Measurements from ENCODE around the gene SHOC2.

SHOC2 gene

GRCh38 chr10:110960333-110960712 is 40.9 kb downstream of the SHOC2 start:
- Histone ChIP-seq H2BK120ac (ENCODE audit: low read depth, low read length) (no peak overlapping the region), H3K23ac (ENCODE audit: low read length in 2 of 2) (no peak overlapping the region), H3K9me3 (ENCODE audit: control insufficient read depth, low read length) (no peaks in the 10 kb centered on the region), H3K27ac (ENCODE audit: low read length, poor library complexity, severe bottlenecking) (no peak overlapping the region), H2BK15ac (ENCODE audit: low read depth, poor library complexity, severe bottlenecking) (no peak overlapping the region), H3K9ac (ENCODE audit: low read length) (no peak overlapping the region), H3K4me2 (ENCODE audit: low read length, poor library complexity, severe bottlenecking) (no peak overlapping the region), H4K8ac (ENCODE audit: low read length) (no peak overlapping the region), H3K4me1 (ENCODE audit: control insufficient read depth, insufficient read depth, low read depth, low read length) (no peaks in the 10 kb centered on the region), H4K91ac (ENCODE audit: low read length) (no peak overlapping the region), H2AFZ (ENCODE audit: low read depth, low read length) (no peak overlapping the region), H2BK12ac (ENCODE audit: low read length in 2 of 2) (no peak overlapping the region), H3K27me3 (ENCODE audit: control insufficient read depth in 1 of 2, insufficient read depth in 1 of 2, low read length in 2 of 2) (no peaks in the 10 kb centered on the region), H3K4ac (ENCODE audit: low read depth in 1 of 2, low read length in 2 of 2) (no peak overlapping the region), H2AK5ac (ENCODE audit: low read length, severe bottlenecking) (no peak overlapping the region), H3K4me3 (ENCODE audit: insufficient read depth in 1 of 2, low read depth in 1 of 2, low read length in 2 of 2) (no peak overlapping the region), H3K14ac (ENCODE audit: low read length in 2 of 2) (no peak overlapping the region), H3K79me1 (replicated peaks; ENCODE audit: low read length, poor library complexity, severe bottlenecking) (peaks cover 16% of the 10 kb centered on the region), H3K18ac (ENCODE audit: low read depth in 1 of 2, low read length in 2 of 2) (no peak overlapping the region), H2BK5ac (ENCODE audit: low read depth, low read length, poor library complexity, severe bottlenecking) (no peak overlapping the region), H3K36me3 (ENCODE audit: control insufficient read depth in 1 of 2, insufficient read depth in 2 of 2, low read depth in 1 of 2, low read length in 2 of 2) (peaks cover 0 to 9% of the 10 kb centered on the region in 2 experiments)
- 100% methylated on average over 1 of the region's 1 CpG for WGBS
- DNase-seq = no peak

GRCh38 chr10:110962443-110962842 is 43.0 kb downstream of the SHOC2 start:
- H3K4me2 ChIP-seq (ENCODE audit: low read length, poor library complexity, severe bottlenecking) = no peak overlapping the region
- H2BK120ac ChIP-seq (ENCODE audit: low read depth, low read length) = no peak overlapping the region
- H3K36me3 ChIP-seq (ENCODE audit: control insufficient read depth in 1 of 2, insufficient read depth in 2 of 2, low read depth in 1 of 2, low read length in 2 of 2) = peaks cover 0 to 15% of the 10 kb centered on the region in 2 experiments
- H2BK5ac ChIP-seq (ENCODE audit: low read depth, low read length, poor library complexity, severe bottlenecking) = no peak overlapping the region
- no peak overlapping the region for H3K4me3 ChIP-seq (ENCODE audit: insufficient read depth in 1 of 2, low read depth in 1 of 2, low read length in 2 of 2)
- H3K4me1 ChIP-seq (ENCODE audit: control insufficient read depth, insufficient read depth, low read depth, low read length) = no peaks in the 10 kb centered on the region
- H4K8ac ChIP-seq (ENCODE audit: low read length) = no peak overlapping the region
- no peak overlapping the region for H3K18ac ChIP-seq (ENCODE audit: low read depth in 1 of 2, low read length in 2 of 2)
- H2AK5ac ChIP-seq (ENCODE audit: low read length, severe bottlenecking) = no peak overlapping the region
- H3K79me1 ChIP-seq (replicated peaks; ENCODE audit: low read length, poor library complexity, severe bottlenecking) = peaks cover 16% of the 10 kb centered on the region
- H2BK15ac ChIP-seq (ENCODE audit: low read depth, poor library complexity, severe bottlenecking) = no peak overlapping the region
- no peaks in the 10 kb centered on the region for H3K27me3 ChIP-seq (ENCODE audit: control insufficient read depth in 1 of 2, insufficient read depth in 1 of 2, low read length in 2 of 2)
- no peak for DNase-seq
- no peak overlapping the region for H3K4ac ChIP-seq (ENCODE audit: low read depth in 1 of 2, low read length in 2 of 2)
- no peaks in the 10 kb centered on the region for H3K9me3 ChIP-seq (ENCODE audit: control insufficient read depth, low read length)
- no peak overlapping the region for H3K23ac ChIP-seq (ENCODE audit: low read length in 2 of 2)
- no peak overlapping the region for H2AFZ ChIP-seq (ENCODE audit: low read depth, low read length)
- no peak overlapping the region for H3K27ac ChIP-seq (ENCODE audit: low read length, poor library complexity, severe bottlenecking)
- 95% methylated on average over 1 of the region's 2 CpGs for WGBS
- no peak overlapping the region for H3K9ac ChIP-seq (ENCODE audit: low read length)
- H4K91ac ChIP-seq (ENCODE audit: low read length) = no peak overlapping the region
- H3K14ac ChIP-seq (ENCODE audit: low read length in 2 of 2) = no peak overlapping the region
- no peak overlapping the region for H2BK12ac ChIP-seq (ENCODE audit: low read length in 2 of 2)

- H2AK5ac ChIP-seq (ENCODE audit: low read length, severe bottlenecking) = no peak overlapping the region
- H2BK120ac ChIP-seq (ENCODE audit: low read depth, low read length) = no peak overlapping the region
- WGBS = 100% methylated on average over 1 of the region's 2 CpGs
- H3K4me3 ChIP-seq (ENCODE audit: insufficient read depth in 1 of 2, low read depth in 1 of 2, low read length in 2 of 2) = no peak overlapping the region
- DNase-seq = no peak
- no peaks in the 10 kb centered on the region for H3K9me3 ChIP-seq (ENCODE audit: control insufficient read depth, low read length)
- no peak overlapping the region for H3K4ac ChIP-seq (ENCODE audit: low read depth in 1 of 2, low read length in 2 of 2)
- H3K4me2 ChIP-seq (ENCODE audit: low read length, poor library complexity, severe bottlenecking) = no peak overlapping the region
- peaks cover 0 to 19% of the 10 kb centered on the region in 2 experiments for H3K36me3 ChIP-seq (ENCODE audit: control insufficient read depth in 1 of 2, insufficient read depth in 2 of 2, low read depth in 1 of 2, low read length in 2 of 2)
- H3K27ac ChIP-seq (ENCODE audit: low read length, poor library complexity, severe bottlenecking) = no peak overlapping the region
- no peak overlapping the region for H4K91ac ChIP-seq (ENCODE audit: low read length)
- no peaks in the 10 kb centered on the region for H3K27me3 ChIP-seq (ENCODE audit: control insufficient read depth in 1 of 2, insufficient read depth in 1 of 2, low read length in 2 of 2)
- H3K14ac ChIP-seq (ENCODE audit: low read length in 2 of 2) = no peak overlapping the region
- no peak overlapping the region for H4K8ac ChIP-seq (ENCODE audit: low read length)
- H2BK15ac ChIP-seq (ENCODE audit: low read depth, poor library complexity, severe bottlenecking) = no peak overlapping the region
- no peak overlapping the region for H3K23ac ChIP-seq (ENCODE audit: low read length in 2 of 2)
- no peak overlapping the region for H3K18ac ChIP-seq (ENCODE audit: low read depth in 1 of 2, low read length in 2 of 2)
- H3K4me1 ChIP-seq (ENCODE audit: control insufficient read depth, insufficient read depth, low read depth, low read length) = no peaks in the 10 kb centered on the region
- no peak overlapping the region for H2BK12ac ChIP-seq (ENCODE audit: low read length in 2 of 2)
- no peak overlapping the region for H2AFZ ChIP-seq (ENCODE audit: low read depth, low read length)
- H3K9ac ChIP-seq (ENCODE audit: low read length) = no peak overlapping the region
- peaks cover 15% of the 10 kb centered on the region for H3K79me1 ChIP-seq (replicated peaks; ENCODE audit: low read length, poor library complexity, severe bottlenecking)
- H2BK5ac ChIP-seq (ENCODE audit: low read depth, low read length, poor library complexity, severe bottlenecking) = no peak overlapping the region
These were observed 43.8 kb downstream of the SHOC2 start for GRCh38 chr10:110963162-110963561.

GRCh38 chr10:110964681-110965080 is 45.3 kb downstream of the SHOC2 start:
- H3K4me1 ChIP-seq (ENCODE audit: control insufficient read depth, insufficient read depth, low read depth, low read length) = no peaks in the 10 kb centered on the region
- no peak overlapping the region for H3K23ac ChIP-seq (ENCODE audit: low read length in 2 of 2)
- peaks cover 0 to 19% of the 10 kb centered on the region in 2 experiments for H3K36me3 ChIP-seq (ENCODE audit: control insufficient read depth in 1 of 2, insufficient read depth in 2 of 2, low read depth in 1 of 2, low read length in 2 of 2)
- WGBS = 100% methylated on average over 3 of the region's 5 CpGs
- no peak overlapping the region for H2AFZ ChIP-seq (ENCODE audit: low read depth, low read length)
- no peak overlapping the region for H3K27ac ChIP-seq (ENCODE audit: low read length, poor library complexity, severe bottlenecking)
- H3K9ac ChIP-seq (ENCODE audit: low read length) = no peak overlapping the region
- H3K9me3 ChIP-seq (ENCODE audit: control insufficient read depth, low read length) = no peaks in the 10 kb centered on the region
- DNase-seq = no peak
- H3K14ac ChIP-seq (ENCODE audit: low read length in 2 of 2) = no peak overlapping the region
- H3K4me3 ChIP-seq (ENCODE audit: insufficient read depth in 1 of 2, low read depth in 1 of 2, low read length in 2 of 2) = no peak overlapping the region
- no peak overlapping the region for H3K18ac ChIP-seq (ENCODE audit: low read depth in 1 of 2, low read length in 2 of 2)
- no peak overlapping the region for H4K91ac ChIP-seq (ENCODE audit: low read length)
- H2BK120ac ChIP-seq (ENCODE audit: low read depth, low read length) = no peak overlapping the region
- H3K79me1 ChIP-seq (replicated peaks; ENCODE audit: low read length, poor library complexity, severe bottlenecking) = peaks cover 15% of the 10 kb centered on the region
- H2AK5ac ChIP-seq (ENCODE audit: low read length, severe bottlenecking) = no peak overlapping the region
- H3K4ac ChIP-seq (ENCODE audit: low read depth in 1 of 2, low read length in 2 of 2) = no peak overlapping the region
- H2BK15ac ChIP-seq (ENCODE audit: low read depth, poor library complexity, severe bottlenecking) = no peak overlapping the region
- H4K8ac ChIP-seq (ENCODE audit: low read length) = no peak overlapping the region
- H3K4me2 ChIP-seq (ENCODE audit: low read length, poor library complexity, severe bottlenecking) = no peak overlapping the region
- H3K27me3 ChIP-seq (ENCODE audit: control insufficient read depth in 1 of 2, insufficient read depth in 1 of 2, low read length in 2 of 2) = no peaks in the 10 kb centered on the region
- no peak overlapping the region for H2BK5ac ChIP-seq (ENCODE audit: low read depth, low read length, poor library complexity, severe bottlenecking)
- no peak overlapping the region for H2BK12ac ChIP-seq (ENCODE audit: low read length in 2 of 2)

Data from mesenchymal stem cell (in vitro differentiated cells and primary cell).